GM21825 (cell line): ENCODE data around the gene CDH4.

ENCODE experiments used
- ATAC-seq: cut with Tn5 transposase; IDR thresholded peaks from one replicate; pipeline ENCODE4 v1.9.1; 2021; ENCODE audit warnings: mild to moderate bottlenecking, moderate library complexity; ENCODE audit not compliant: unreplicated experiment

The CDH4 gene

DNA sequence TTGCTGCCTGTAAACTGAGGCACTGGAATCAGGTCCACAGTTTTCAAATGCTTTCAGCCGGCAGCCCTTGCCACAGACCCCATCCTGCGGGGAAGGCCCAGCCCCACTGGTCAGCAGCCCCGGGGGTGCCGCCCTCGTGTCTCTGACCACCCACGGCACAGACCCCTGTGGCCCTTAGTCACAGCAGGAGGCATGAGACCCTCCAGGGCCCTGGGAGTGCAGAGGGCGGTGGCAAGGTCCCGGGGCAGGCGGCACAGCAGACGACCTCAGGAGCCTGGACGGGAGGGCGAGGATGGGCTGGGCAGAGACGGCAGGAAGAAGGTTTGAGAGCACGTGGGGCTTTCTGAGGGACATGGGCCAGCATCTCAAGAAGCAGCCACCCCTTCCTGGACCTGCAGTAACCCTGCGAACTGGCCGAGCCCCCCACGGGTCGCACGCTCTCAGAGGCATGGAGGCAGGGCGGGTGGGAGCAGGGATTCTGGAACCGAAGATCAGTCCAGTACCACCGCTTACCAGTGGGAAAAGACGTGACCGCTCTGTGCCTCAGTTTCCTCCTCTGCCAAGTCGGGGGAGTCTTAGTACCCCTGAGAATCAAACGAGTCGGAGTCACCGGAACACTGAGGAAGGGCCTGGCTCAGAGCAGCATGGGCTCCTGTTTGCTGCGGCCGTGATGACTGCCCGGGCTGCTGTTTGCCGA is 672.9 kb downstream of the CDH4 start:
- no peak for ATAC-seq

DNA sequence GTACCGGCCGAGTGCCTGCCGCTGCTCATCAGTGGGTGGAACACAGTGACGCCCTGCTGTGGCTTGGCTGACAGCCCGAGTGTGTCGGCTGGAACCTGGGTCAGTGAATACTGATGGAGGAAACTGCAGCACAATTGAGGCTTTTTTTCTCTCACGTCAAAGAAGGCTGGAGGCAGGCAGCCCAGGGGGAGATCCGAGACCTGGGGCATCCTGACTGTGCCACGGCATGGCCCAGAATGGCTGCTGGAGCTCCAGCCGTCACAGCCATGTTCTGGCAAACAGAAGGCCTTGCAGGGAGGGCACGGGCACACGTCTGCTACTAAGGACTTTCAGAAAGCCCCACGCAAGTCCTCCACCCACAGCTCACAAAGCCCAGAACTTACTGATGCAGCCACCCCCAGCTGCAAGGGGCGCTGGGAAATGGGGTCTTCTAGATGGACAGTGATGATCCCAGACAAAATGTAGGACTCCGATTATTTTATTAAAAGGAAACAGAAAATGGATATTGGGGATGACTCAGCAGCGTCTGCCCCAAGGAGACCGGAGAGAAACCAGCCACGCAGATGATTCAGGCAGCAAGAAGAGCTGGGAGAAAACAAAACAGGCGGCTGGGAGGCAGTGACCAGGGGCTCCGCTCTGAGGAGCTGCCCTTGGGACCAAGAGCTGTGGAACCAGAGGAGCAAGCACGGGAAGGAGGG is 673.6 kb downstream of the CDH4 start:
- ATAC-seq, result no peak

DNA sequence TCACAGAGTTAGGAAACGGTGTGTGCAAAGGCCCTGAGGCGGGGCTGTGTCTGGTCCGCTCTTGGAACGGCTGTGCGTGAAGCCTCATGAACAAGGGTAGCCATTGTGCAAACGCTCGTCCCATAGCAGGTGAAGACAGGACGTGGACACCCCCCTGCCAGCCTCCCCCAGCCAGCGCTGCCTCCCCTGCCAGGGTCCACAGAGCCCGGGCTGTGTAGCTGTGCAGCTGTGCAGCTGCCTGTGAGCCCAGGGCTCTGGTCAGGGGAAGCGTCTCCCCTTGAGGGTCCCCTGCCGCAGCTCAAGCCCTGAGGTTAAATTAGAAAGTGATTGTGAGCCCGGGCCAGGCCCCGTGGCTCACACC is 674.2 kb downstream of the CDH4 start:
- ATAC-seq, result no peak

DNA sequence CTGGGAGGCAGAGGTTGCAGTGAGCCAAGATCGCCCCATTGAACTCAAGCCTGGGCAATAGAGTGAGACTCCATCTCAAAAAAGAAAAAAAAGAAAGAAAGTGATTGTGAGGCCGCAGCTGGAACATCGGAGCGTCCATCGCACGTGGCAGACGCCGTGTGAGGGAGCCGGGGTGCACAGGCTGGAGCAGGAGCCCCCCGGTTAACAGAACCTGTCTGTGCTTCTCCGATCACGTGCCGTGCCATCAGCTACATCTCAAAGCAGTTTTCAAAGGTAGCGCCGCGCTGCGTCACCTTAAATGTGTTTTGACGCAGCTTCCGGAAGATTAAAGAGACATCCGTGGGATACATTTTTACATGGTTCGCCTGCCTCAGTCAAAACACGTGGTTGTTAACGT is 674.7 kb downstream of the CDH4 start:
- no peak for ATAC-seq

DNA sequence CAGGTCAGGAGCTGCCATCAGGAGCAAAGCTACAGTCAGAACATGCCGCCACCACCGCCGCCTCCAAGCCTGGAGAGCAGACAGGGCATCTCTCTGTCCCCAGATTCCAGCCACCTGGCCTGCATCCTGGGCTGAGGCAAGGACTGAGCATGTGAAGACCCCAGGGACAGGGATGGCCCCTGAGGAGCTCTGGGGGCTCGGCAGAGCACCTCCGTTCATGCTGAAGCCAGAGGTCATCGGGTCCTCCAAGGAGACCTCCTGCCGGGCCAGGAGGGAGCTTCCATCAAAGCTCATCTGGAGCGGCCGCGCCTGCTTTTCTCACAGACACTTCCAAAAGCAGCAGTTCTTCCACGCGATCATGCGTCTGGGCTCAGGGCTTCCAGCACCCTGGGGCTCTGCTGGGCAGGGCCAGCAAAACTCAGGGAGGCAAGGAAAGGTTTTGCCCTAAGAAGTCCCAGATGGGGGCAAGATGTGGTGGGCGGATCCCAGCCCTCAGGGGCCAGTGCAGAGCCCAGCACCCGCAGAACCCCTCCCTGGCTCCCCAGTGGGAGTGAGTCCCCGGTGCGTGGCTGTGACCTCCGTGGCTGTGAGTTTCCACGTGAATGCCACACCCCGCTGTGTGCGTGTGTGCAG is 675.2 kb downstream of the CDH4 start:
- no peak for ATAC-seq

DNA sequence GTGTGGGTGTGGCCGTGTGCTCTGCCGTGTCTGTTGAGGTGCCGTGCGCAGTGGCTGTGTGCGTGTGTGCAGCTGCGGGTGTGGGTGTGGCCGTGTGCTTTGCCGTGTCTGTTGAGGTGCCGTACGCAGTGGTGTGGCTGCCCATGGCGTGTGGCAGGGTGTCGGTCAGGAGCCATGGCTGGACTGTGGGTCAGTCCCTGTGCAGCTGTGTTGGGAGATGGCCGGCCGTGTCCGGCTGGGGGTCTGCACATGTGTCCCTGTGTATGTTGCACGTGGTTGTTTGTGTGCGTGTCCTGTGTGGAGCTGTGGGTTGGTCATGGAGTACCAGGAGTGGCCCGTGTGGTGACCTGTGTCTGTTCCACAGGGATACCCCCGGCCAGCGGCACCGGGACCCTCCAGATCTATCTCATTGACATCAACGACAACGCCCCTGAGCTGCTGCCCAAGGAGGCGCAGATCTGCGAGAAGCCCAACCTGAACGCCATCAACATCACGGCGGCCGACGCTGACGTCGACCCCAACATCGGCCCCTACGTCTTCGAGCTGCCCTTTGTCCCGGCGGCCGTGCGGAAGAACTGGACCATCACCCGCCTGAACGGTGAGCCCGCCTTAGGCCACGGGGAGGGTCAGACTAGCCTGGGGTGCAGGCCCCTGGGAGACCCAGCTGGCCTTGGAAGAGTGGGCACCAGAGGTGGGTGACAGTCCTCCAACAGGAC is 675.9 kb downstream of the CDH4 start:
- no peak for ATAC-seq

DNA sequence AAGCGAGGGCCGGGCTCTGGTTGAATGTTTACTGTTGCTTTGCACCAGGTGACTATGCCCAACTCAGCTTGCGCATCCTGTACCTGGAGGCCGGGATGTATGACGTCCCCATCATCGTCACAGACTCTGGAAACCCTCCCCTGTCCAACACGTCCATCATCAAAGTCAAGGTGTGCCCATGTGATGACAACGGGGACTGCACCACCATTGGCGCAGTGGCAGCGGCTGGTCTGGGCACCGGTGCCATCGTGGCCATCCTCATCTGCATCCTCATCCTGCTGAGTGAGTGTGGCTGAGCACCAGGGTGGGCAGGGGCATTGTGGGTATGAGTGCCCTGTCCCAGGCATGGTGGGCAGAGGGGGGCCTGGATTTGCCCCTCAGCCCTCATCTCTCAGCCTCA is 677.5 kb downstream of the CDH4 start:
- no peak for ATAC-seq

DNA sequence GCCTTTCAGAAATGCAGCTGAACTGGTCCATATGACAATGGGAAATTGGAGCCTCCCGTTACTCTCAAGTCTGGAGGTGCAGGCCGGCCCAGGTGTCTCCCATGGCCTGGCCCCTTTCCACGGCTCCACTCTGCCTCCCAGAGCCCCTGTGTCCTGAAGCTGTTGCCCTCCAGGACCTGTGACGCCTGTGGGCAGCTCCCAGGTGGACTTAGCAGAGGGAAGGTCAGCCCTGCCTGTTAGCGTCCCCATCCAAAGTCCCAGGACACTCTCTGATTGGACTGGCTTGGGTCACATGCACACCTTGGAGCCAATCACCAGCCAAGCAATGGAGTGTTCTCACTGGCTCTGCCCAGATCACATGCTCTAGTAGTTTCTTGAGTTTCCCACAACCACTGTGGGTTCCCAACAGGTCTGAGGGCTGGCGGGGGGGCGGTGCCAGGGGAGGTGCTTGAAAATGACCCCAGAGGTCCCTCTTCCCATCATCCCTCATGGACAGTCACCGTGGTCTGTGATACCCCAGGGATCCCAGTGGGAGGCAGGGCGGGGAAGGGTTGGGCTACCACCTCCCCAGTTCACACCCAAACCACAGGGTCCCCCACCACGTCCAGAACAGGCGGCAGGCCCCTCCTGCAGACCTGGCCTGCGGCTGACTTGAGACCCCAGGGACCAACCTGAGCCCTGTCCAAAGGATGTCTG is 678.1 kb downstream of the CDH4 start:
- no peak for ATAC-seq

DNA sequence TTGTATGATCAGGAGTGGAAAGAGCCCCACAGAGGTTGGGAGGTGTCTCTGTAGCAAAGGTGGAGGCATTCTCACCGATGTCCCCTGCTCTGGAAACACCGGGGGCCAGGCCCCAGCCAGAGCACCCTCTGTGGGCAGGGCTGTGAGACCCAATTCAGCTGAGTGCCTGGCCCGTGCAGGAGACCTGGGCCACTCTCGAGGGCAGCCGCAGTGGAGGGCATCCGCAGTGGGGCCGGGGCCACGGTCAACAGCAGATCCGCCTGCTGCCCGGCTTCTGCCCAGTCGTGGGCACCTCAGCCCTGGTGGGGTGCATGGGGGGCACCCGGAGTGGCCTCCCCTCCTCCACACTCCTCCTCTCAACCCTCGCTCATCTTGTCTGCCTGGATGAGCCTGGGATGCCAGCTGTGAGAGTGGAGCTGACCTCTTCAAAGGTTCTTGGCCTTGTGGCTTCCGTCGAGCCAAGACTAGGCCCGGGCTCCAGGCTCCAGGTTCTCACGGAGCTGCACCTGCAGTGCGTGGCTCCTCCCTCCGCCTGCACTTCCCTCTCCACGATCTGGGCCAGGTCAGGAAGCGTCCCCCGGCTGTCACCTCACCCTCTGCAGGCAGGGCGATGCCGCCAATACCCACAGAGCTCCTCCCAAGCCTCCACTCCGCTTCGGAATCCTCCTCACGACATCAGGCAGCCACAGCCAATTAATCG is 678.9 kb downstream of the CDH4 start:
- no peak for ATAC-seq

DNA sequence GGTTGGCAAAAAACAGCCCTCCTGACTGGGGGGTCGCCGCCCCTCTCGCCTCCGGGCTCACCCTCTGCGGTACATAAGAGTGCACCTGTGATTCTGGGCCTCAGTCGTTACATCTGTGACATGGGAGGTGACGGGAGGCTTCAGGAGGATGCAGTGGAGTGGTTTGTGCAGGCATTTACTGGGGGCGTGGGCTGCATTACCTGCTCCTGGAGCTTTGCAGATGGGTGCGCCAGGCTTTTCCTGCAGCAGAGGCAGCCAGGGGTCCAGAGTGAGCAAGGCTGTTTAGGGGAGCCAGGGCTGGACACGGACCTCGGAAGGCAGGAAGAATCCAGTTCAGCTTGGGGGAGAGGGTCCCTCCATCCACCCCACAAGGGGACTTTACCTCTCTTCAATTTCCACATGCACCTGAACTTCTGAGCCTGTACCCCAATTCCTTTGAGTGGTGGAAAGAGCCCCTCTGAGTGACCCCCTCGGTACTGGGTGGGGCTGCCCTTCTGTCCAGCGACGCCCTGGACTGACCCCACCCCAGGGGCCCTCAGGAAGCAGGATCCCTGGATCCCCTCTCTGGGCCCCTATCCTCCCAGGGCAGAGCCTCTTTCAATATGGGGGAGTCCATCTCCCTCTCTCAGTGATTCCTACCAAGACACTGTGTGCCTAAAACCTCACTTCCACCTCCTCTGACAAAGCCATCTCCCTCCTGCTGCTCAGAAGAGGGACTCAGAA is 679.6 kb downstream of the CDH4 start:
- no peak for ATAC-seq

DNA sequence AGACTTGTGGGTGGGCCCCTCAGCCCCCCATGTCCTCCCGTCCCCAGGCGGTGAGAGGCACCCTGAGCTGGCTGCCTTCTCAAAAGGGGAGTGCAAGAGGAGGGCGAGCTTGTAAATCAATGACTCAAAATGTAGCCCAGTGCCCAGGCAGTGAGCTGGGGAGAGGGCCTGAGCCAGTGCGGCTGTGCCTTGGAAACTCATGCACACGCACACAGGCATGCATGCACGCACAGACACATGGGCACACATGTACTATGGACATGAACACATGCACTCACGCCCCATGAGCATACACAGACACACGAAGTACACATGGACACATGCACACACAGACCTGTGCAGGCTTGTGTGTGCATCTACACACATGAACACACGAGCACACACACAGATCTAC is 680.1 kb downstream of the CDH4 start:
- ATAC-seq, result no peak

DNA sequence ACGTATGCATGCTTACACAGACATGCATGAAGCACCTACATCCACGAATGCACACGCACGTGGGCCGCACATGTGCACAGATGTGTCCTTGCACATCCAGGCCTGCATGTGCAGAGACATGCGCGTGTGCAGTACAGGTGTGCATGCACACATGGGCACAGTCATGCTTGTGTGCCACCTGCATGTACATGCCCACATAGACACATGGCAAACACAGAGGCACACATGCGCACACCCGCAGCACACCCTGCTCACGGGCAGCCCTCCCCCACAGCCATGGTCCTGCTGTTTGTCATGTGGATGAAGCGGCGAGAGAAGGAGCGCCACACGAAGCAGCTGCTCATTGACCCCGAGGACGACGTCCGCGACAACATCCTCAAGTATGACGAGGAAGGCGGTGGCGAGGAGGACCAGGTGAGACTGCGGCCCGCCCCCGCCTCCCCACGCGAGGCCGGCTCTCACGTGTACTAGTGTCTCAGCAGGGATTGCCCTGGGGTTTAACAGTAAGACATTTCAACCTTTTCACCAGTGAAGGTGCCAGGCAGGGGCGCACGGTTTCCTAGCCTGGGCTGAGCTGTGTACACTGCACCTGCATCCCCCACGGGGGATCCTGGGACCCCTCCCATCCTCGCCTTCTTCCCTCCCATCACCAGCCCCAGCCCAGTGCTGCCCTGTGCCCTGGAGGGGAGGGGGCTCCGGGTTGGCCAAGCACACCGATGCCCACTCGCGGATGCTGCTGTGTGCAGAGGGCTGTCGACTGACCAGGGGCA is 680.8 kb downstream of the CDH4 start:
- ATAC-seq, result no peak

DNA sequence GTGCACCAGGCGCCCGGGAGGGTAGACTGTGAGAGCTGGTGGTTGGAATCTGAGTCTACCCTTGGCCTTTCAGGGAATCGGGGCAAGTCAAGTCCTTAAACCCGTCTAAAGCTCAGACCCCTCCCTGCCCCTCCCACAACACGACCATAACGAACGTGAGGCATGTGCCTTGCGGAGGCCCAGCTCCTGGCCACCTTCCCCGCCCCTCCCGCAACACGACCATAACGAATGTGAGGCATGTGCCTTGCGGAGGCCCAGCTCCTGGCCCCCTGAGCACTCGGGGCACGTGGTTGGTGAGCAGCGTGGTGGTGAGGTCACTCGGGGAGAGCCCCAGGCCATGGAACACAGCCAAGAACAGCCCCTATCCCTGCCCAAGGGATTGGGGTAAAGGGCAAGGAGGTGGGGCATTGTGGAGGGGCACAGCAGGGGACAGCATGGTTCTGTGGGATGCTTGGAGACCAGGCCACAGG is 681.5 kb downstream of the CDH4 start:
- no peak for ATAC-seq

DNA sequence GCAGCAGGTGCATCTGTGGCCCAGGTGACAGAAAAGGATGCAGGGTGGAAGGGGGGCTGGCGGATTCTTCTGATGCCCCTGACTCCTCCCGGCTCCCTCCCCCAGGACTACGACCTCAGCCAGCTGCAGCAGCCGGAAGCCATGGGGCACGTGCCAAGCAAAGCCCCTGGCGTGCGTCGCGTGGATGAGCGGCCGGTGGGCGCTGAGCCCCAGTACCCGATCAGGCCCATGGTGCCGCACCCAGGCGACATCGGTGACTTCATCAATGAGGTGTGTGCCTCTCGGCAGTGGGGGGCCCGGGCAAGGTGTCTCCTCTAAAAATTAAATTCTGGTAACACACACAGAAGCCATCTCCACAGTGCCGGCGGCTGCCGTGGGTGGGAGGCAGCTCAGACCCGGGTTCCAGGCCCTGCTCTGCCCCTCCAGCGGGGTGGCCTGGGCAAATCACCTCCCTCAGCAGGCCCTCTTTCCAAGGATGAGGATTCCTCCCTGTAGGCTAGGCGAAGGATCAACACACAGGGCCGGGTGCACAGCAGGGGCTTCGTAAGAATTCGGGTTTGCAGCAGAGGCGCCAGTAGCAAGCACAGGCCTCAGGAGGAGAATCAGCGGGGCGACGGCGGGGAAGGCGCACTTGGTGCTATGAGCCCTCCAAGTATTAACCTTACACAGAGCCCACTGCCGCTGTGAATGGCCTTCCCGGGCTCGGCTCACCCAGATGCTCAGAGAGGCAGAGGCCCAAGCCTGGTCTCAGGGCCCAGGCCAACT is 682.1 kb downstream of the CDH4 start:
- ATAC-seq, result no peak

DNA sequence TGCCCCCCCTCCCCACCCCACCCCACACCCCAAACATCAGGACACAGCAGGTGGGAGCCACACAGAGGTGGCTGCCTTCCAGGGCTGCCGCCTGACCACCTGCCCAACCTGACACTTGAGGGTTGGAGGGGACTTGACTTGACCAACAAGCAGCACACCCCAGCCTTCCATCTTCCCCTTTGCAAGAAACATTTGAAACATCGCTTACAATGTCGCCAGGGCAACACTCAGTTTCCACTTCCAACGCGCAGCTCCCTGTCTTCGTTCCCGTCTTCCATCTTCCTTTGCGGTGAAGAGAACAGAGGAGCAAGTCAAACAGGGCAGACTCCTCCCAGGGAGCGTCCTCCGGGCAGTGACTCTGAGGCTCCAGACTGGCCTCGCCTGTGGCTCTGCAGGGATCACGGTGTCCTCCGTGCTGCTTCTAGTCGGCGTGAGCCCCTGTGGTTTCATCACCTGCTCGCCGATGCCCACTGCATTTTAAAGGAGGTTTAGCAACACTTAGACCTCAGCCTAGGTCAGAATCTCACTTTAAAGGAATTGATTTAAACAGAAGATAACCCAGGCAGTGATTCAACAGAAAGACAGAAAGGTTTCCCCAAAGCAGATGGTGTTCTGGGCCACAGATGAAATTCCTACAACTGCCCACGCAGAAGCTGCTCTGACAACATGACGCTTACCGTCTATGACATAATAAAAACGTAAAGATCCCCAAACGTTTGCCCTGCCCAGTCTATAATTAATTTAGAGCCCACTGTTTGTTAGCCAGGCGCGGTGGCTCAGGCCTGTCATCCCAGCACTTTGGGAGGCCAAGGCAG is 682.9 kb downstream of the CDH4 start:
- no peak for ATAC-seq

DNA sequence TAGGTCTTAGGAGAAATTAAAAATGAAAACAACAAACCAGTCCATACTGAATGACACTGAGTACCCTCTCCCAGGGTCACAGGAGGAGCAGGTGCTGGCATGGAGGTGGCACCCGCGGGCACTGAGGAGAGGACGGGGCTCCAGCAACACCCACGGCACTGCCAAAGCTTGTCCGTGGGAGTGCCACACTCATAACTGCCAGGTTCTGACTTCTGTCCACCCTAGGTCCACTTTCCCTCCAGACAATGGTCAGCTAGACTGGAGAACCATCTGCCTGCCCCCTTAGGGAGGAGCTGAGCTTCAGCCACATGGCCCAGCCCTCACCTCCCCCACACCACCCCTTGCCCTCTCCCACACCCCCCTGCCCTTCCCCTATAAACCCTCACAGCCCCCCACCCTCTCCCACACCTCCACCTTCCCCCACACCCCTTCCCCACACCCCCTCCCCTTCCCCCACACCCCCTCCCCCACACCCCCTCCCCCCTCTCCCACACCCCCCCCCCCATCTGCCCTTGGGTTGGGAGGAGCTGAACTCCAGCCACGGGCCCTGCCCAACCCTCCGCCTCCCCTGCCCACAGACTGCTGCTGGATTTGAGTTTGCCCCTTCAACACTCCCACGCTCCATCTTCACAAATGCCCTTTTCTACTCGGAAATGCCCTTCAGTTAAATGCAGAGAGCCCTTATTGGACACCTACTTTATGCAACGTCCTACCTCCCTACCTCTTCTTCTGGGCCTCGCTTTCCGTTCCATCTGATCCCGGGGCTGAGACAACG is 684.1 kb downstream of the CDH4 start:
- no peak for ATAC-seq

DNA sequence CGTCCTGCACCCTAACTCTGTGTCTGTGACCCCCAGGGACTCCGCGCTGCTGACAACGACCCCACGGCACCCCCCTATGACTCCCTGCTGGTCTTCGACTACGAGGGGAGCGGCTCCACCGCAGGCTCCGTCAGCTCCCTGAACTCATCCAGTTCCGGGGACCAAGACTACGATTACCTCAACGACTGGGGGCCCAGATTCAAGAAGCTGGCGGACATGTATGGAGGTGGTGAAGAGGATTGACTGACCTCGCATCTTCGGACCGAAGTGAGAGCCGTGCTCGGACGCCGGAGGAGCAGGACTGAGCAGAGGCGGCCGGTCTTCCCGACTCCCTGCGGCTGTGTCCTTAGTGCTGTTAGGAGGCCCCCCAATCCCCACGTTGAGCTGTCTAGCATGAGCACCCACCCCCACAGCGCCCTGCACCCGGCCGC is 684.7 kb downstream of the CDH4 start:
- no peak for ATAC-seq
